HepG2 (cell line): Measurements from ENCODE around the gene CHST13. TPM values are rescaled to one million over a fixed set of nuclear protein-coding genes. Genes with fewer than 3 reads are reported as not detected.
A peak's percentile ranks its signal among the peaks of the same experiment; 100 is the strongest.

Source experiments
- ATAC-seq: fragments of 200-7000 bp; cut with Tn5 transposase; 3 replicates; pipeline ENCODE4 v1.9.1; 2020; ENCODE audit warnings: mild to moderate bottlenecking, moderate library complexity
- BruUV-seq: library from RNA; stranded (reverse); fragments of 400-500 nt; replicated peaks from 2 replicates; lab custom pipeline; 2021; lab: Mats Ljungman, UMichigan
- CTCF ChIA-PET: fragments of 300-600 bp; formaldehyde crosslinking; extraction: SDS; loops from one replicate; lab custom pipeline; 2021; ENCODE audit warnings: low total read pairs, inconsistent platforms, low intra/inter-chr PET ratio; lab: Yijun Ruan, JAX
- POLR2A ChIA-PET: fragments of 350-600 bp; sonication (Branson Sonifier 250); formaldehyde crosslinking; loops from one replicate; lab custom pipeline; 2020; ENCODE audit warnings: antibody characterized with exemption, inconsistent platforms; lab: Yijun Ruan, JAX
- DNase-seq: peaks from one replicate; pipeline ENCODE4 v3.0.0-alpha.2; 2015; ENCODE audit warnings: low spot score
- FAIRE-seq: peaks from 3 replicates; lab custom pipeline; 2011; peaks lifted over from hg19 to GRCh38; lab: Jason Lieb, UNC
- H2AFZ ChIP-seq: one replicate; pipeline ENCODE4 v1.6.1; 2011; ENCODE audit warnings: low read length, inconsistent platforms
- H3K27ac ChIP-seq: fragments of 300-600 bp; 3 replicates; pipeline ENCODE4 v1.8.0; 2011; ENCODE audit warnings: mixed run types, mild to moderate bottlenecking, mixed read lengths, low read length, inconsistent platforms; ENCODE audit not compliant: insufficient read depth; ENCODE audit errors: extremely low read length
- H3K27me3 ChIP-seq, 2 experiments: fragments of 200-600 bp in 1 of 2; 2 replicates in 1 of 2; 3 replicates in 1 of 2; pipeline versions ENCODE4 v1.6.0 to v1.8.0; 2011; ENCODE audit warnings: low read length in 2 of 2, mild to moderate bottlenecking in 2 of 2, moderate library complexity in 2 of 2, inconsistent platforms in 1 of 2; ENCODE audit not compliant: insufficient read depth in 2 of 2, control insufficient read depth in 1 of 2
- H3K36me3 ChIP-seq, 2 experiments: fragments of 200-600 bp in 1 of 2; replicated peaks in 1 of 2; 2 replicates in 1 of 2; 3 replicates in 1 of 2; pipeline versions ENCODE4 v1.5.1 to v1.8.0; 2011; ENCODE audit warnings: low read length in 2 of 2, inconsistent platforms in 1 of 2; ENCODE audit not compliant: insufficient read depth in 2 of 2, control insufficient read depth in 1 of 2
- H3K4me1 ChIP-seq: 2 replicates; pipeline ENCODE4 v1.5.1; 2012; ENCODE audit warnings: low read length, inconsistent platforms; ENCODE audit not compliant: insufficient read depth
- H3K4me2 ChIP-seq: 2 replicates; pipeline ENCODE4 v1.6.0; 2011; ENCODE audit warnings: low read depth, low read length, inconsistent platforms
- H3K4me3 ChIP-seq, 3 experiments: fragments of 200-600 bp in 1 of 3; sonication (generic), shearing (Covaris generic) in 1 of 3; replicated peaks in 1 of 3; 2 replicates each; pipeline ENCODE4 v1.5.1; 2011 to 2016; ENCODE audit warnings: low read length in 3 of 3, inconsistent platforms in 2 of 3, low read depth in 2 of 3, mild to moderate bottlenecking in 2 of 3, control low read depth in 1 of 3, mixed read lengths in 1 of 3; ENCODE audit not compliant: insufficient read depth in 1 of 3
- H3K79me2 ChIP-seq: one replicate; pipeline ENCODE4 v1.6.1; 2011; ENCODE audit warnings: low read length, inconsistent platforms; ENCODE audit not compliant: insufficient read depth
- H3K9ac ChIP-seq: 2 replicates; pipeline ENCODE4 v1.6.0; 2011; ENCODE audit warnings: mild to moderate bottlenecking, low read depth, low read length, inconsistent platforms; ENCODE audit not compliant: insufficient read depth
- H3K9me3 ChIP-seq: 2 replicates; pipeline ENCODE4 v1.5.1; 2012; ENCODE audit warnings: mild to moderate bottlenecking, low read length
- H4K20me1 ChIP-seq: 2 replicates; pipeline ENCODE4 v1.6.0; 2011; ENCODE audit warnings: inconsistent platforms, mild to moderate bottlenecking, low read length, moderate library complexity; ENCODE audit not compliant: insufficient read depth
- CHCHD3 ChIP-seq: sonication (generic); formaldehyde crosslinking; IDR thresholded peaks from 2 replicates; pipeline ENCODE4 v1.8.0; 2022; ENCODE audit warnings: mild to moderate bottlenecking, missing genetic modification reagents, moderate library complexity
- KLF13 ChIP-seq: sonication (generic); formaldehyde crosslinking; IDR thresholded peaks from 2 replicates; pipeline ENCODE4 v1.4.0; 2020; ENCODE audit warnings: mild to moderate bottlenecking, missing genetic modification reagents
- KMT2A ChIP-seq: sonication (generic); formaldehyde crosslinking; IDR thresholded peaks from 2 replicates; pipeline ENCODE4 v1.4.0; 2020; ENCODE audit warnings: missing genetic modification reagents
- POLR2A ChIP-seq, 2 experiments: IDR thresholded peaks; 2 replicates each; pipeline ENCODE4 v1.6.1; 2011; ENCODE audit warnings: low read depth in 2 of 2, low read length in 2 of 2, mild to moderate bottlenecking in 1 of 2, moderate library complexity in 1 of 2; ENCODE audit not compliant: insufficient read depth in 1 of 2
- RARA ChIP-seq: IDR thresholded peaks from 2 replicates; pipeline ENCODE4 v1.6.1; 2016; ENCODE audit warnings: missing genetic modification reagents, missing compliant biosample characterization
- SAFB2 ChIP-seq: sonication (generic); formaldehyde crosslinking; IDR thresholded peaks from 2 replicates; pipeline ENCODE4 v1.5.1; 2020; ENCODE audit warnings: missing genetic modification reagents, low read depth, mild to moderate bottlenecking, borderline replicate concordance
- SP4 ChIP-seq: sonication (generic); formaldehyde crosslinking; IDR thresholded peaks from 2 replicates; pipeline ENCODE4 v1.8.1; 2023; ENCODE audit warnings: mild to moderate bottlenecking, missing genetic modification reagents
- TGIF2 ChIP-seq: IDR thresholded peaks from 2 replicates; pipeline ENCODE4 v1.6.1; 2016; ENCODE audit warnings: control low read depth, missing compliant biosample characterization
- ZNF136 ChIP-seq: sonication (generic); formaldehyde crosslinking; IDR thresholded peaks from 2 replicates; pipeline ENCODE4 v1.8.1; 2022; ENCODE audit warnings: low read depth, mild to moderate bottlenecking, moderate library complexity, missing genetic modification reagents
- ZNF281 ChIP-seq: sonication (generic); formaldehyde crosslinking; IDR thresholded peaks from 2 replicates; pipeline ENCODE4 v1.4.0; 2020; ENCODE audit warnings: missing genetic modification reagents, borderline replicate concordance
- ZNF501 ChIP-seq: sonication (generic); formaldehyde crosslinking; IDR thresholded peaks from 2 replicates; pipeline ENCODE4 v1.5.1; 2020; ENCODE audit warnings: mild to moderate bottlenecking, moderate library complexity, missing genetic modification reagents
- ZNF709 ChIP-seq: sonication (generic); formaldehyde crosslinking; IDR thresholded peaks from 2 replicates; pipeline ENCODE4 v1.5.0; 2020; ENCODE audit warnings: mild to moderate bottlenecking, missing genetic modification reagents
- ZSCAN9 ChIP-seq: IDR thresholded peaks from 2 replicates; pipeline ENCODE4 v1.6.1; 2016; ENCODE audit warnings: borderline replicate concordance
- ZUFSP ChIP-seq: sonication (generic); formaldehyde crosslinking; IDR thresholded peaks from 2 replicates; pipeline ENCODE4 v1.9.0; 2021; ENCODE audit warnings: missing genetic modification reagents, mild to moderate bottlenecking, borderline replicate concordance
- WGBS: methylation state at CpG from one replicate; pipeline ENCODE4 v1.1.6; 2017; ENCODE audit warnings: low lambda C conversion rate; 5-methylcytosine and 5-hydroxymethylcytosine counted together
- in situ Hi-C: cut with HindIII; loops from 2 replicates; pipeline ENCODE4 v1.10.0; 2017; ENCODE audit warnings: low pct_unique_long_range_greater_than_20kb; ENCODE audit not compliant: extremely low pct_ligation_motif_present
- intact Hi-C: fragments of 100-400 bp; cut with micrococcal nuclease; formaldehyde crosslinking; loops from one replicate; pipeline ENCODE4 v1.10.0; 2022; ENCODE audit not compliant: unreplicated experiment
- polyA plus RNA-seq, 8 experiments: library from polyadenylated mRNA; depleted of rRNA in 3 of 8; stranded (reverse) in 7 of 8; unstranded in 1 of 8; fragments of >200 nt; fragmentation: Illumina TruSeq in 4 of 8; extraction: Trizol in 4 of 8; gene quantifications; 2 replicates each; pipeline versions ENCODE4 v1.2.1 to v1.2.3, GENCODE V29; 2011 to 2016; ENCODE audit warnings: low read depth in 4 of 8, missing spikeins in 1 of 8, mixed read lengths in 1 of 8; ENCODE audit not compliant: insufficient read depth in 1 of 8
- total RNA-seq, 5 experiments: library from RNA; depleted of rRNA; stranded (reverse); fragments of >200 nt; fragmentation: Illumina TruSeq; extraction: Trizol; gene quantifications; 2 replicates each; pipeline ENCODE4 v1.2.3, GENCODE V29; 2016; ENCODE audit warnings: low read depth in 1 of 5

Gene CHST13
- total and polyA plus RNA-seq, 2 of the 13 experiments (the other 11 are each of a cell fraction or from before 2014, with no cell fraction given) = 32.0 to 43.1 TPM

GRCh38 chr3:126488886-126489569 is 34.9 kb upstream of the CHST13 start:
- no peaks in the 10 kb centered on the region for H3K79me2 ChIP-seq
- no peaks in the 10 kb centered on the region for H4K20me1 ChIP-seq
- no peaks in the 10 kb centered on the region for H3K9me3 ChIP-seq
- H3K4me1 ChIP-seq = peaks cover 53% of the 10 kb centered on the region
- CTCF ChIA-PET = no interaction called here
- in situ Hi-C loops = no loop called here
- H3K4me3 ChIP-seq = no peak overlapping the region
- 86% methylated on average over 14 of the region's 16 CpGs for WGBS
- BruUV-seq = no TSS peak
- FAIRE-seq (no peak), ATAC-seq (no peak)
- no peak overlapping the region for H3K4me2 ChIP-seq
- intact Hi-C loops = no loop called here
- TF ChIP-seq RARA (no peak), POLR2A (IDR thresholded peaks at IDR 0.05; ENCODE audit: insufficient read depth in 1 of 2, low read depth in 2 of 2, low read length in 2 of 2) (no peak), ZSCAN9 (CRISPR knock-in tag) (no peak)
- TF ChIP-seq, all 625 proteins: peak for 0
- H3K9ac ChIP-seq = no peak overlapping the region
- POLR2A ChIA-PET = interaction anchor here (2.8 kb wide), 1 partner anchor 13 kb away, joined by 12 read pairs; the partner anchor contains the start of gene ZXDC
- H3K27ac ChIP-seq = no peak overlapping the region
- no peak overlapping the region for H2AFZ ChIP-seq
- DNase-seq = no peak
- H3K27me3 ChIP-seq = no peaks in the 10 kb centered on the region; a peak in 1 of 5 replicates
- no peaks in the 10 kb centered on the region for H3K36me3 ChIP-seq

GRCh38 chr3:126490619-126491018 is 33.3 kb upstream of the CHST13 start:
- no peak overlapping the region for H2AFZ ChIP-seq
- CTCF ChIA-PET = interaction anchor here (0.7 kb wide), 1 partner anchor 32 kb away, joined by 3 read pairs; no protein-coding TSS in a partner anchor
- no peak overlapping the region for H3K27ac ChIP-seq
- H3K9ac ChIP-seq = no peak overlapping the region
- ATAC-seq = peak; percentile 78
- H3K9me3 ChIP-seq = no peaks in the 10 kb centered on the region
- no peaks in the 10 kb centered on the region for H3K36me3 ChIP-seq
- in situ Hi-C loops (no loop called here), intact Hi-C loops (loop anchor here (1.0 to 10.0 kb wide), 2 partner anchors 8 to 64 kb away; partner anchors contain the start of gene C3orf22)
- FAIRE-seq = peak; percentile 63
- no peak overlapping the region for H3K4me3 ChIP-seq
- H3K4me1 ChIP-seq = peaks cover 37% of the 10 kb centered on the region
- POLR2A ChIA-PET = interaction anchor here (0.7 to 1.2 kb wide), 4 partner anchors 8 to 32 kb away, joined by 3 to 4 read pairs (median 4); partner anchors contain the start of gene ZXDC
- 0 out of 2 replicates have a peak overlapping the region, but pooled peaks have one; percentile 1 for H3K4me2 ChIP-seq
- WGBS = 12% methylated on average over 4 of the region's 6 CpGs
- no TSS peak for BruUV-seq
- H3K27me3 ChIP-seq = no peaks in the 10 kb centered on the region; a peak in 1 of 5 replicates
- DNase-seq = peak; percentile 35
- no peaks in the 10 kb centered on the region for H3K79me2 ChIP-seq
- no peaks in the 10 kb centered on the region for H4K20me1 ChIP-seq
- no peak for TF ChIP-seq SAFB2 (CRISPR knock-in tag)
- no peak for TF ChIP-seq TGIF2 (CRISPR knock-in tag)
- TF ChIP-seq ZUFSP = no peak
- TF ChIP-seq ZNF281 (CRISPR knock-in tag) = no peak
- no peak for TF ChIP-seq KMT2A (CRISPR knock-in tag)
- no peak for TF ChIP-seq ZNF709 (CRISPR knock-in tag)
- no peak for TF ChIP-seq SP4 (CRISPR knock-in tag)
- TF ChIP-seq ZNF501 = no peak
- TF ChIP-seq CHCHD3 (CRISPR knock-in tag) = no peak
- no peak for TF ChIP-seq KLF13 (CRISPR knock-in tag)
- TF ChIP-seq ZNF136 = no peak
